Middle frontal gyrus (tissue), 1 donor: ENCODE data around the gene RARB.

Source experiments
- DNase-seq: peaks from one replicate; pipeline ENCODE4 v3.0.0-alpha.2; 2015; ENCODE audit warnings: low spot score; ENCODE audit errors: extremely low spot score

Gene RARB

GRCh38 chr3:25575001-25575400 lies 146.9 kb downstream of the RARB start:
- no peak for DNase-seq

- DNase-seq, result no peak
These were observed 148.1 kb downstream of the RARB start for GRCh38 chr3:25576146-25576545.

- DNase-seq, result no peak
These were observed 148.9 kb downstream of the RARB start for GRCh38 chr3:25576831-25577454.

- no peak for DNase-seq
These were observed 150.0 kb downstream of the RARB start for GRCh38 chr3:25578059-25578458.

DNA sequence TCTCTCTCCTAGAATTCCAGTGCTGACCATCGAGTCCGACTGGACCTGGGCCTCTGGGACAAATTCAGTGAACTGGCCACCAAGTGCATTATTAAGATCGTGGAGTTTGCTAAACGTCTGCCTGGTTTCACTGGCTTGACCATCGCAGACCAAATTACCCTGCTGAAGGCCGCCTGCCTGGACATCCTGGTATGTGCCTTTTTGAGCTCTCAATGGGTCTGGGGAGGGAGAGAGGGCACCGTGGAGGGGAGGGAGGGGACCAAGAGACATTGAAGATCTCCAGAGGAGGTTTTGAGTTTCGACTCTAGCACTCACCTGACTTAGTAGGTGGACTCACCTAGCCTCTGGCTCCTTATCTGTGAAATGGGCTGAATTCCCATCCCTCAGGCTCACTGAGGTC lies 152.5 kb downstream of the RARB start:
- no peak for DNase-seq

DNA sequence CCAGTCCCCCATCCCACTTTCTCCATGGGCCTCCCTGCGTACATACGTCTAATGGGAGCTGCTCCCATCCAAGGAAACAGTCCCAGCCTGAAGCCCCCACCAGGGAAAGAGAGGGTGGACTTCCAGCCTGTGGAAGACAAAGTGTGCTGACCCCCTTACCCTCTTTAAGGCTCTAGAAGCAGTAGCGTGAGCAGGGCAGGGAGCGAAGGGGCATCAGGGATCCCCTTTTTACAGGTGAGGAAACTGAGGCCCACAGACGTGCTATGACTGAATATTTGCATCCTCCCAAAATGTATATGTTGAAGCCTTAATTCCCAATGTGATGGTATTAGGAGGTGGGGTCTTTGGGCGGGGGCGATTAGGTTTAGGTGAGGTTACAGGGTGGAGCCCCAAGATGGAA lies 153.3 kb downstream of the RARB start:
- no peak for DNase-seq

DNA sequence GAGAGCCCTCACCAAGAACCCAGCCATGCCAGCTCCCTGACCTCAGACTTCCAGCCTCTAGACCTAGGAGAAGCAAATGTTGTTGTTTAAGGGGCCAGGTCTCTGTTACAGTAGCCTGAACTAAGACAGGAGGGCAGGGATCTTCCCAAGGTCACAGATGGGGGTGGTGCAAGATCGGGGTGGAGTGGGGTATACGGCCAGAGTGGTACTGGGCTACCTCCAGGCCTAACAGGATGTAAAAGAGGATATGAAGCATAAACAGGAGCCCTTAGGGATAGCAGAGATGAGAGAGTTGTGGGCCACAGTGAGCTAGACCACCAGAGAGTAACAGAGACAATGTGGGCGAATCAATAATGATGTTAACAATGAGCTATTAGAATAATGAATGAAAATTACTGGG lies 153.8 kb downstream of the RARB start:
- DNase-seq, result no peak

- no peak for DNase-seq
These were observed 154.2 kb downstream of the RARB start for GRCh38 chr3:25582242-25582641.

GRCh38 chr3:25583343-25583742 lies 155.3 kb downstream of the RARB start:
- DNase-seq, result no peak

DNA sequence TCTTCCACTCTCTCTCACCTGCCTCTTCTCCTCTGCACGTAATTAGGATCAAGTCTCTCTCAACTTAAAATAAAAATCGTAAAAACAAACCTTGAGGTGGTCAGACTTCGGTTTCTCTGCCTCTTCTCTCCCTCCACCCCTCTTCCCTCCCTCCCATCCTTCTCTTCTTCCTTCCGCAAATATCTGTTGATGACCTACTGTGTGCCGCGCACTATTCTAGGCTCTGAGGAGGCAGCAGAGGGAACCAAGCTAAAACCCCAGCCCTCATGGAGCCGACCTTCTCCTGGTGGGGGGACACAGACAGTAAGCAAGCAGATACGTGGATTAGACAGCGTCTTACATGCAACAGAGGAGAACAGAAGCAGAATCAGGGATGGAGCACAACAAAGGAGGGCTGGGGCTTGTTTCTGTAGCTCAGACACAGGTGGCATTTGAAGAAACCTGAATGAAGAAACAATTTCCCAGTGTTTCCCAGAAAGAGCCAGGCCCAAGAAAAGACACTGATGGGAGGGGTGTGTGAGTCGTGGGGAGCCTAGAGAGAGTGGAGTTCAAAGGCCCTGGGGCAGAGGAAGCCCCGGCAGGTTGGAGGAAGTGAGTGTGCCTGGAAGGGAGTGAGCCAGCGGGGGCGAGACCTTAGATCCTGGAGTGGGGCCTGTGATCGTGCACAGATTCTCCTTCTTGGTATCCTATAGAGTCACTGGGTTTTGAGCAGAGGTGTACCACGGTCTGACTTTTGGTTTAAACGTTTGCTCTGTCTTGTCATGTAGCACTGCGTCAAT lies 156.1 kb downstream of the RARB start:
- no peak for DNase-seq

DNA sequence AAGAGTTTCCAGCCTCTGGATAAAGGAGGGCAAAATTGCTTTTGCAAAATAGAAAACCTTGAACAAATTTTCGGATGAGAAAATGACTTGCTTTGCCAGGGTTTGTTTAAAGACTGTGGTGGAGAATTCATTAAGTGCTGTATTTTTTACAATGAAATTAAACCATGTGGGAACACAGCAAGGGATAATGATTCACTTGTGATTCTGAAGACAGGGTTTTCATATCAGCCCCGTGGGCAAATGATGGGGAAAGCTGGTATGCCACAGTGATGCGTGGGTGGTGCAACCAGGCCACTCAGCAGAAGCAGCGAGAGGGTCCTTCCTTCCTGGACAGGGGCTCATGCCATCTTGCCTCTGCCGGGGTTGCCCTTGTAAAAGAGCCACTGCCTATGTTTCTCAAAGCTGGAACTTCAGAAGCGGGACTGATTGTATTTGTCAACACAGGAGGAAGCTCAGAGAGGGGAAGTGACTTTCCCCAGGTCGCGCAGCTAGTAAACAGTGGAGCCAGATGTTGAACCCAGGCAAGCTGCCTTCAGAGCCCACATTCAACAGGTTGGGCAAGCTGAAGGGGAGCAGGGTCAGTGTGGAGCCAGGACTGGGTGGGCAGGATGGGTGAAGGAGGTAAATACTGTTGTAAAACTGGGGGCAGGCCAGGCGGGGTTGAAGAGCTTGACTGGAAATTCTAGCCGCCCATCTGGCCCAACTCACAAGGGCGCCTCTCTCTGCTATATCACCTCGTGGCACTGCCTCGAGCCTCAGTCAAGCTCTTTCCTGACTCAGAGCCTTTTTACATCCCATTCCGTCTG lies 157.5 kb downstream of the RARB start:
- no peak for DNase-seq

DNA sequence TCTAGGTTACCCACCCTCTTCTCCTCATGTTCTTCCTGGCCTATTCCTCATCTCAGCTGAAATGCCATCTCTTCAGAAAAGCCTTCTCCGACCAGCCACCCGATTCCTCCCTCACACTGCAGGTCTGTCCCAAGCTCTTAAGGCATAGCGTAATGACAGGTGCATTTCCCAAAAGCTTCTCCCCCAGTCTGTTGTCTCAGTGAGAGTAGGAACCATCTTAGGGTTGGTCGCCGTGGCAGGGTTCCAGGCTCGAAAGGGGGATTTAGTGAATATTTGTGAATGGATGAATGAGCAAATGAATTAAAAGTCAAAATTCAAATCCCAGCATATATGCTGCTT lies 158.1 kb downstream of the RARB start:
- DNase-seq, result no peak

- no peak for DNase-seq
These were observed 158.5 kb downstream of the RARB start for GRCh38 chr3:25586553-25586952.

- DNase-seq, result no peak
These were observed 159.0 kb downstream of the RARB start for GRCh38 chr3:25587094-25587493.

DNA sequence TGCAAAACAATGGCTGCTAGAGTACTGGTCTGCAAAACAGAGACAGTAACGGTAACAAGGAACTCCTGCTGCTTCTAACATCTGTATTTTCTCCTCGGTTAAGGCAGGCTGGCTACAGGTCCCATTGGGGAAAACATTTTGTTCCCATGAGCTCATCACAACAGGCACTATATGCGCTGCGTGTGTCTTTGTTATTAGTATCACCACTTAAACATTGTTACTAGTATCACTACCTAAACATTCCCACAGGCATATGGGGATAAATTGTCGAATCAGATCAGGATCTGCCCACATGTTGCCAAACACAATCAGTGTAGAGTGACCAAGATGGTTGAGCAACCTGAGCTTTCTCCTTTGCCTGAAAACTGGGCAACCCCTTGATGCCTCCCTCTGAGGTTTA lies 159.5 kb downstream of the RARB start:
- DNase-seq, result no peak

DNA sequence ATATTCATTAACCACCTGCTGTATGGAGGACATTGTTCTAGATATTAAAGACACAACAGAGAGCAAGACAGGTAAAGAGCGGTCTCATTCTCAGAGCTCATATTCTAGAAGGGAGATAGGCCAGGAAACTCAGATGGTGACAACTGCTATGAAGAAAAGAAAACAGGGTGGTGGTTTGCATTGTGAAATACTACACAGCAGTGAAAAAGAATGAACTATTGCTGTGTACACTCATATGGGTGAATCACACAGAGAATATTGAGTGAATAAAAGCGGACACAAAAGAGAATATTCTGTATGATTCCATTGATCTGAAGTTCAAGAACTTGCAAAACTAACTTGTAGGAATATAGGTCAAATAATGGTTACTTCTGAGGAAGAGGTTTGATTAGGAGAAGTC lies 159.9 kb downstream of the RARB start:
- no peak for DNase-seq

DNA sequence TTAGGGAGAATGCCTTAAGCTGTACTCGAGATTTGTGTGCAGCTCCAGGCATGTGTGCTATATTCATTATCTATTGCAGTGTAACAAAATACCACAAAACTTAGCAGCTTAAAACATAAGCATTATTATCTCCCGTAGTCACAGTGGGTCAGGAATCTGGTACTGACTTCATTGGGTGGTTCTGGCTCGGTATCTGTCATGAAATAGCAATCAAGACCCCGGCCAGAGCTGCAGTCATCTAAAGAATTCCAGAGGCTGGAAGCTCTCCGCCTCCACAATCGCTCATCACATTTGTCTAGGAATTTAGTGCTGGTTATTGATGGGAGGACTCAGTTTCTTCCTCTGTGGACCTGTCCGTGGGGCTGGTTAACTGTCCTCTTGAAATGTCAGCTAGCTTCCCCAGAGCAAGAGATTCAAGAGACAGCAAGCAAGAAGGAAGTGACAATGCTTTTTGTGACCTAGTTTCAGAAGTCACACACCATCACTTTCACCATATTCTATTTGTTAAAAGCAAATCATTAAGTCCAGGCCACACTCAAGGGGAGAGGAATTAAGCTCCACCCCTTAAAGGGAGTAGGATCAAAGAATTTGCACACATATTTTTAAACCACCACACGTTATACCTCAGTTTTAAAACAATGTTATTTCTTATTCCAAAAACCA lies 160.5 kb downstream of the RARB start:
- DNase-seq, result no peak

DNA sequence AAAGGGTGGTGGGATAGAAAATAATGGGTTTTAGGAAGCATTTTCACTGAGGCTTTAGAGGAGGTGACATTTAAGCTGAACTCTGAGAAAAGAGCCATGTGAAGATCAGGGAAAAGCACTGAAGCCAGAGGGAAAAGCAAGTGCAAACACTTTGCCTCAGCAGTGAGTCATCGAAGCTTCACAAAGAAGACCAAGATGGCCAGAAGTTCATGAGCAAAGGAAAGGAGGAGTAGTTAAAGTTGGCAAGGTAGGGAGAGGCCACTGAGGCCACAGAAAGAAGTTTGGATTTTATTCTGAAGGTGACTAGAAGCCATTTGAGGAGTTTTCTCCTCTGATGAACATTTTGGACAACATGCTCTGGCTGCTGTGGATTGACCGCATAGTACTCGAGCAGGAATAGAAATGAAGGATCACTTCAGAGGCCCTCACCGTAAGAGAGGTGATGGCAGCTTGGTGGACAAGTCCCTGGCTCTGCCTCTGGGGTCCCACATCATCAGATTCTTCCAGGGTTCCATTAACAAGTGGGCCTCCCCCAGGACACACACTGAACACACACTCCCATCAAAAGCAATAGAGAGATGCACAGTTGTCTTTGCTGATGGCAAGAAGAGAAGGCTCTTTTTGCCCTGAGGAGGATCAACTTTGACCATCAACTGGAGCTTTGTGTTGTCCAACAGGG lies 161.2 kb downstream of the RARB start:
- DNase-seq, result no peak

DNA sequence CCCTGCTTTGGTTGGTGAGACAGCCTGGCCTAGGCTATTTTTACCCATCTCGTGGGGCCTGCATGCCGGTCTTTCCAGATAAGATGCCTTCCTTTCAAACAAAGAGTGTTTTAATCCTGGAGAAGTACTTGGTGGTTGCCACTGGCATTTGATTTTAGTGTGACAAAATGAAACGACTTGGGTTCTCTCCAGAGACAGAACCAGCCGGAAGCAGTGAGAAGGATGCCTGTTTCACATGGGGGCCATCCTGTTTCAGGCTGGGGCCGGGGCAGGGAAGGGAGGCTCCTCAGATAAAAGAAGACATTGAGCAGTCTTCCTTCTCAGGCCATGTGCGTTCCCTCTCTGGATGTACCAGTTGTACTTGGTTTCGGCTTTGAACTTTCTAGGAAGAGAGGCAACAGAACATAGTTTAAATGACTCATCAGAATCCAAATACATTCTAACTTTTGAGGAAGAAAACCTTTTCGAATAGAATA lies 161.8 kb downstream of the RARB start:
- no peak for DNase-seq

DNA sequence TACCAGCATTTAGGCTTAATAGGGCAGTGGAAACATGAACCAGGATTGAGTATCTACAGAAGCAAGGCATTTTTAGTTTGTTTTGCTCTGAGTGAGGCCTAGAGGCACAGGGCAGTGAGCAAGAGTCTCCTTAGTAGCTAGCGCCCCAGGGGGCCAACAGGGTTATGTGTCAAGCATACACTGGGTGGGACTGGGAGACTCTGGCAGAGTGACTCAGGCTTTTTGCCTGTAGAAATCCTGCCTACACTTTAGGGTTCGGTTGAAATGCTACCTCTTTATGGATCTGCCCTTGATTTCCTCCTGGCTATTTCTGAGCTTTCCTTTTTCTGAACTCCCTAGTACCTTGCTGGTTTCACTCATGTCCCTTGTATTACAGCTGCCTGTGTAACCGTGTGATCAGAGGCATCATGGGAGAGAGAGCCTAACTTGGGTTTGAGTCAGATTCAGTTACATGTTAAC lies 164.5 kb downstream of the RARB start:
- no peak for DNase-seq

- no peak for DNase-seq
These were observed 164.9 kb downstream of the RARB start for GRCh38 chr3:25593001-25593400.
